HuH-7 (cell line): ENCODE data around the gene NAIP.
"Not testable (repeated sequence)": the region's sequence is repeated elsewhere in the genome, so short reads cannot be mapped to it uniquely, and the experiment has no call there.

Experiments used
- DNase-seq: peaks from one replicate; pipeline ENCODE4 v3.0.0; 2011; ENCODE audit warnings: low spot score

The NAIP gene

GRCh38 chr5:70925211-70925562 is 100.0 kb downstream of the NAIP start:
- not testable (repeated sequence) for DNase-seq
